GM23338 (cell line): ENCODE data around the gene NAALADL2. TPM values are rescaled to one million over a fixed set of nuclear protein-coding genes. Genes with fewer than 3 reads are reported as not detected.

ENCODE experiments used
- ATAC-seq: fragments of 200-7000 bp; cut with Tn5 transposase; 3 replicates; pipeline ENCODE4 v1.9.1; 2020
- DNase-seq: peaks from one replicate; pipeline ENCODE4 v3.0.0-alpha.2; 2015; ENCODE audit warnings: low spot score
- H2AFZ ChIP-seq: fragments of 200-600 bp; sonication (generic); 2 replicates; pipeline ENCODE4 v1.8.0; 2016; ENCODE audit warnings: antibody characterized with exemption, mild to moderate bottlenecking, moderate library complexity
- H3F3A ChIP-seq: fragments of 200-600 bp; sonication (generic); replicated peaks from 2 replicates; pipeline ENCODE4 v1.8.0; 2017; ENCODE audit warnings: antibody characterized with exemption, mixed run types, low read depth
- H3K27ac ChIP-seq: fragments of 200-600 bp; sonication (generic); 2 replicates; pipeline ENCODE4 v1.6.1; 2016; ENCODE audit warnings: low read depth
- H3K27me3 ChIP-seq: fragments of 200-600 bp; sonication (generic); 2 replicates; pipeline ENCODE4 v1.8.0; 2016; ENCODE audit warnings: mild to moderate bottlenecking, mixed run types, moderate library complexity; ENCODE audit not compliant: insufficient read depth
- H3K36me3 ChIP-seq: fragments of 200-600 bp; sonication (generic); 2 replicates; pipeline ENCODE4 v1.8.0; 2016; ENCODE audit warnings: mild to moderate bottlenecking; ENCODE audit not compliant: insufficient read depth
- H3K4me1 ChIP-seq: fragments of 200-600 bp; sonication (generic); 2 replicates; pipeline ENCODE4 v1.8.0; 2016; ENCODE audit warnings: mild to moderate bottlenecking, moderate library complexity; ENCODE audit not compliant: insufficient read depth
- H3K4me2 ChIP-seq: fragments of 200-600 bp; sonication (generic); 2 replicates; pipeline ENCODE4 v1.7.1; 2017; ENCODE audit warnings: mixed run types
- H3K4me3 ChIP-seq: fragments of 200-600 bp; sonication (generic); 2 replicates; pipeline ENCODE4 v1.6.1; 2016; ENCODE audit warnings: mixed run types
- H3K79me2 ChIP-seq: fragments of 200-600 bp; sonication (generic); replicated peaks from 2 replicates; pipeline ENCODE4 v1.8.0; 2017; ENCODE audit warnings: mild to moderate bottlenecking; ENCODE audit not compliant: insufficient read depth
- H3K9me2 ChIP-seq: fragments of 200-600 bp; sonication (generic); 2 replicates; pipeline ENCODE4 v1.8.0; 2017; ENCODE audit not compliant: insufficient read depth
- H4K20me1 ChIP-seq: fragments of 200-600 bp; sonication (generic); replicated peaks from 2 replicates; pipeline ENCODE4 v1.8.0; 2017; ENCODE audit warnings: mild to moderate bottlenecking; ENCODE audit not compliant: insufficient read depth
- H3K27ac Mint-ChIP-seq: 2 replicates; pipeline ENCODE4 v1.8.0; 2020; ENCODE audit warnings: inconsistent platforms, mild to moderate bottlenecking, moderate library complexity, mixed read lengths
- H3K27me3 Mint-ChIP-seq: 3 replicates; pipeline ENCODE4 v1.8.0; 2022; ENCODE audit warnings: low read depth, mild to moderate bottlenecking, moderate library complexity, mixed read lengths, inconsistent platforms; ENCODE audit not compliant: insufficient read depth, poor library complexity
- H3K36me3 Mint-ChIP-seq: 3 replicates; pipeline ENCODE4 v1.8.0; 2021; ENCODE audit warnings: low read depth, mild to moderate bottlenecking, inconsistent platforms, moderate library complexity, mixed read lengths
- H3K4me1 Mint-ChIP-seq: 3 replicates; pipeline ENCODE4 v1.8.0; 2020; ENCODE audit warnings: mild to moderate bottlenecking, inconsistent platforms, mixed read lengths
- H3K4me3 Mint-ChIP-seq: 3 replicates; pipeline ENCODE4 v1.8.0; 2021; ENCODE audit warnings: moderate library complexity, mild to moderate bottlenecking, inconsistent platforms, mixed read lengths
- H3K9me3 Mint-ChIP-seq: 3 replicates; pipeline ENCODE4 v1.8.0; 2020; ENCODE audit warnings: moderate library complexity, mild to moderate bottlenecking, inconsistent platforms, mixed read lengths
- NANOG ChIP-seq: IDR thresholded peaks from 2 replicates; pipeline ENCODE4 v1.6.1; 2016; ENCODE audit warnings: antibody characterized with exemption, borderline replicate concordance
- ZNF114 ChIP-seq: fragments of 250-450 bp; sonication (Bioruptor Pico); IDR thresholded peaks from 2 replicates; pipeline ENCODE4 v1.5.0; 2020; ENCODE audit warnings: mild to moderate bottlenecking, moderate library complexity
- ZNF331 ChIP-seq: fragments of 250-450 bp; sonication (Bioruptor Pico); IDR thresholded peaks from 2 replicates; pipeline ENCODE4 v1.5.0; 2020; ENCODE audit warnings: low read depth, mild to moderate bottlenecking, moderate library complexity
- ZNF462 ChIP-seq: fragments of 250-450 bp; sonication (Bioruptor Pico); IDR thresholded peaks from 2 replicates; pipeline ENCODE4 v1.5.0; 2020; ENCODE audit warnings: mild to moderate bottlenecking, moderate library complexity
- polyA plus RNA-seq: library from polyadenylated mRNA; unstranded; fragments of >200 nt; fragmentation: Nextera tagmentation; extraction: Ambion mirVana; gene quantifications from 2 replicates; pipeline ENCODE4 v1.2.1, GENCODE V29; 2016
- total RNA-seq: library from RNA; depleted of rRNA; stranded (reverse); fragments of >200 nt; shearing (Covaris generic); gene quantifications from 2 replicates; pipeline ENCODE4 v1.2.3, GENCODE V29; 2014
- TF ChIP-seq, protein P1 (sequence below): IDR thresholded peaks from one replicate; pipeline ENCODE4 v1.6.1; 2018; ENCODE audit warnings: antibody characterized with exemption; ENCODE audit not compliant: unreplicated experiment

The NAALADL2 gene
- total and polyA plus RNA-seq, 2 experiments from 2014 or later: 1.6 to 2.6 TPM

DNA sequence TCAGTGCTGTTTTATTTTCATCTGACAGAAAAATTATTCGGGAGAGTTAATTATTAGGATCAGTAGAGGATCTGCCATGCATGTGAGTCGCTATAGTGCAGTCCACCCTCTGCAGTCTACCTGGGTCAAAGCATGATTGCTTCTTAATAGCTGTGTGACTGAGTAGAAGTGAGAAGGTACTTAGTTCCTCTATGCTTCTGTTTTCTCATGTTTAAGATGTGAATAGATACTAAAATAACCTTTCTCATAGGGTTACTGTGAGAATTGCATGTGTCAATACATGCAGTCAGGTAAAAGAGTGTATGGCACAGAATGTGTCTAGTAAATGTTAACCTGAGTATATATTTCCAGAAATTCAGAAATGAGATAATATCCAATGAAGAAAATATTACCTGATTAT, 435.7 kb downstream of the NAALADL2 start (continued):
- no peak for TF ChIP-seq ZNF462 (CRISPR knock-in tag)

- H3K79me2 ChIP-seq: no peaks in the 10 kb centered on the region
- H3K27ac ChIP-seq: no peak overlapping the region
- H3K9me2 ChIP-seq: no peaks in the 10 kb centered on the region
- H3K4me2 ChIP-seq: no peak overlapping the region
- no peak overlapping the region for H3K4me3 Mint-ChIP-seq
- H3K4me1 Mint-ChIP-seq: peaks cover 5% of the 10 kb centered on the region; the same call in 1 of the 3 replicates
- no peak overlapping the region for H3K4me3 ChIP-seq
- H3K36me3 Mint-ChIP-seq: no peaks in the 10 kb centered on the region
- no peak overlapping the region for H2AFZ ChIP-seq
- DNase-seq (no peak), ATAC-seq (no peak)
- H4K20me1 ChIP-seq: no peaks in the 10 kb centered on the region
- no peaks in the 10 kb centered on the region for H3F3A ChIP-seq
- H3K4me1 ChIP-seq: peaks cover 5% of the 10 kb centered on the region; the same call in 1 of the 2 replicates
- H3K9me3 Mint-ChIP-seq: no peaks in the 10 kb centered on the region
- TF ChIP-seq ZNF331 (CRISPR knock-in tag): no peak
- TF ChIP-seq NANOG: no peak
- no peak for TF ChIP-seq ZNF114 (CRISPR knock-in tag)
- TF ChIP-seq, protein P1, sequence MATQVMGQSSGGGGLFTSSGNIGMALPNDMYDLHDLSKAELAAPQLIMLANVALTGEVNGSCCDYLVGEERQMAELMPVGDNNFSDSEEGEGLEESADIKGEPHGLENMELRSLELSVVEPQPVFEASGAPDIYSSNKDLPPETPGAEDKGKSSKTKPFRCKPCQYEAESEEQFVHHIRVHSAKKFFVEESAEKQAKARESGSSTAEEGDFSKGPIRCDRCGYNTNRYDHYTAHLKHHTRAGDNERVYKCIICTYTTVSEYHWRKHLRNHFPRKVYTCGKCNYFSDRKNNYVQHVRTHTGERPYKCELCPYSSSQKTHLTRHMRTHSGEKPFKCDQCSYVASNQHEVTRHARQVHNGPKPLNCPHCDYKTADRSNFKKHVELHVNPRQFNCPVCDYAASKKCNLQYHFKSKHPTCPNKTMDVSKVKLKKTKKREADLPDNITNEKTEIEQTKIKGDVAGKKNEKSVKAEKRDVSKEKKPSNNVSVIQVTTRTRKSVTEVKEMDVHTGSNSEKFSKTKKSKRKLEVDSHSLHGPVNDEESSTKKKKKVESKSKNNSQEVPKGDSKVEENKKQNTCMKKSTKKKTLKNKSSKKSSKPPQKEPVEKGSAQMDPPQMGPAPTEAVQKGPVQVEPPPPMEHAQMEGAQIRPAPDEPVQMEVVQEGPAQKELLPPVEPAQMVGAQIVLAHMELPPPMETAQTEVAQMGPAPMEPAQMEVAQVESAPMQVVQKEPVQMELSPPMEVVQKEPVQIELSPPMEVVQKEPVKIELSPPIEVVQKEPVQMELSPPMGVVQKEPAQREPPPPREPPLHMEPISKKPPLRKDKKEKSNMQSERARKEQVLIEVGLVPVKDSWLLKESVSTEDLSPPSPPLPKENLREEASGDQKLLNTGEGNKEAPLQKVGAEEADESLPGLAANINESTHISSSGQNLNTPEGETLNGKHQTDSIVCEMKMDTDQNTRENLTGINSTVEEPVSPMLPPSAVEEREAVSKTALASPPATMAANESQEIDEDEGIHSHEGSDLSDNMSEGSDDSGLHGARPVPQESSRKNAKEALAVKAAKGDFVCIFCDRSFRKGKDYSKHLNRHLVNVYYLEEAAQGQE: no peak
- H3K27ac Mint-ChIP-seq: peak overlapping the region; percentile 0; the same call in 1 of the 2 replicates
- no peaks in the 10 kb centered on the region for H3K36me3 ChIP-seq
- H3K27me3 Mint-ChIP-seq: peaks cover 2% of the 10 kb centered on the region
- H3K27me3 ChIP-seq: no peaks in the 10 kb centered on the region
These were observed 436.4 kb downstream of the NAALADL2 start for GRCh38 chr3:175295248-175296130.
